K562 (cell line): Measurements from ENCODE around the gene SLC1A4. TPM values are rescaled to one million over a fixed set of nuclear protein-coding genes. Genes with fewer than 3 reads are reported as not detected.

Experiments used
- ATAC-seq: fragments of 200-7000 bp; cut with Tn5 transposase; 3 replicates; pipeline ENCODE4 v1.9.1; 2020; ENCODE audit warnings: moderate library complexity
- BruUV-seq: library from RNA; stranded (reverse); fragments of 400-500 nt; replicated peaks from 2 replicates; lab custom pipeline; 2021; lab: Mats Ljungman, UMichigan
- CTCF ChIA-PET: fragments of 300-600 bp; formaldehyde crosslinking; extraction: SDS; loops from one replicate; lab custom pipeline; 2021; ENCODE audit warnings: low intra/inter-chr PET ratio; lab: Yijun Ruan, JAX
- POLR2A ChIA-PET: fragments of 300-600, 350-650 bp; sonication (Branson Sonifier 250); formaldehyde crosslinking; extraction: SDS; loops from one replicate; lab custom pipeline; 2021; ENCODE audit warnings: antibody characterized with exemption, inconsistent platforms; lab: Yijun Ruan, JAX
- DNase-seq, 4 experiments: peaks; one replicate each; pipeline versions ENCODE4 v3.0.0 to v3.0.0-alpha.2; 2011 to 2018; ENCODE audit warnings: low spot score in 3 of 4, mixed read lengths in 3 of 4; ENCODE audit errors: extremely low read depth in 1 of 4
- FAIRE-seq: peaks from 2 replicates; lab custom pipeline; 2011; peaks lifted over from hg19 to GRCh38; lab: Jason Lieb, UNC
- H2AFZ ChIP-seq: 2 replicates; pipeline ENCODE4 v1.6.0; 2011; ENCODE audit warnings: low read depth, low read length, control low read depth, inconsistent platforms
- H3K27ac ChIP-seq: fragments of 200-600 bp; 3 replicates; pipeline ENCODE4 v1.8.0; 2011; ENCODE audit warnings: low read depth, mild to moderate bottlenecking, control low read depth, inconsistent platforms, low read length, moderate library complexity, mixed read lengths; ENCODE audit errors: extremely low read depth
- H3K27me3 ChIP-seq, 2 experiments: fragments of 300-600 bp in 1 of 2; 2 replicates in 1 of 2; 3 replicates in 1 of 2; pipeline versions ENCODE4 v1.6.0 to v1.8.0; 2011; ENCODE audit warnings: inconsistent platforms in 2 of 2, low read length in 2 of 2, mild to moderate bottlenecking in 1 of 2, mixed read lengths in 1 of 2, moderate library complexity in 1 of 2; ENCODE audit not compliant: control insufficient read depth in 2 of 2, insufficient read depth in 2 of 2
- H3K36me3 ChIP-seq: fragments of 300-600 bp; 3 replicates; pipeline ENCODE4 v1.8.0; 2011; ENCODE audit warnings: mild to moderate bottlenecking, low read length, inconsistent platforms; ENCODE audit not compliant: control insufficient read depth, insufficient read depth
- H3K4me1 ChIP-seq, 2 experiments: fragments of 200-600 bp in 1 of 2; replicated peaks in 1 of 2; 2 replicates in 1 of 2; 3 replicates in 1 of 2; pipeline versions ENCODE4 v1.5.1 to v1.8.0; 2011; ENCODE audit warnings: inconsistent platforms in 2 of 2, low read length in 2 of 2, mild to moderate bottlenecking in 1 of 2, mixed read lengths in 1 of 2, moderate library complexity in 1 of 2; ENCODE audit not compliant: control insufficient read depth in 2 of 2, insufficient read depth in 2 of 2
- H3K4me2 ChIP-seq: 2 replicates; pipeline ENCODE4 v1.6.1; 2011; ENCODE audit warnings: low read length, control low read depth, inconsistent platforms, mixed read lengths; ENCODE audit not compliant: insufficient read depth
- H3K4me3 ChIP-seq: fragments of 200-600 bp; sonication (generic), shearing (Covaris generic); 2 replicates; pipeline ENCODE4 v1.5.1; 2016; ENCODE audit warnings: control low read depth, inconsistent platforms
- H3K79me2 ChIP-seq: fragments of 200-600 bp; 3 replicates; pipeline ENCODE4 v1.8.0; 2011; ENCODE audit warnings: low read length, inconsistent platforms; ENCODE audit not compliant: control insufficient read depth, insufficient read depth
- H3K9ac ChIP-seq, 2 experiments: 2 replicates each; pipeline versions ENCODE4 v1.6.0 to v1.6.1; 2011; ENCODE audit warnings: low read depth in 2 of 2, low read length in 2 of 2, control low read depth in 1 of 2, inconsistent platforms in 1 of 2, mild to moderate bottlenecking in 1 of 2, mixed read lengths in 1 of 2; ENCODE audit not compliant: insufficient read depth in 1 of 2
- H3K9me1 ChIP-seq: one replicate; pipeline ENCODE4 v1.6.0; 2011; ENCODE audit warnings: inconsistent platforms, mild to moderate bottlenecking, low read length, moderate library complexity; ENCODE audit not compliant: control insufficient read depth, insufficient read depth
- H3K9me3 ChIP-seq: replicated peaks from 2 replicates; pipeline ENCODE4 v1.5.1; 2011; ENCODE audit warnings: low read depth, low read length, inconsistent platforms; ENCODE audit not compliant: control insufficient read depth, insufficient read depth
- H4K20me1 ChIP-seq: replicated peaks from 2 replicates; pipeline ENCODE4 v1.6.1; 2011; ENCODE audit warnings: low read length, inconsistent platforms, mixed read lengths; ENCODE audit not compliant: control insufficient read depth, insufficient read depth
- IFI16 ChIP-seq: fragments of 250-450 bp; sonication (Bioruptor Pico); IDR thresholded peaks from 2 replicates; pipeline ENCODE4 v2.1.2; 2022; ENCODE audit warnings: mild to moderate bottlenecking, inconsistent platforms
- JUNB ChIP-seq: fragments of 450-650 bp; formaldehyde crosslinking; conservative IDR thresholded peaks from 2 replicates; pipeline ENCODE4 v1.4.0; 2020; ENCODE audit warnings: mild to moderate bottlenecking
- TCF7 ChIP-seq: sonication (generic); IDR thresholded peaks from 2 replicates; pipeline ENCODE4 v1.6.1; 2016; ENCODE audit warnings: antibody characterized with exemption, borderline replicate concordance
- TSC22D4 ChIP-seq: fragments of 450-650 bp; IDR thresholded peaks from 2 replicates; pipeline ENCODE4 v1.6.1; 2016; ENCODE audit warnings: missing genetic modification characterization, missing biosample characterization, control low read depth
- ZBTB17 ChIP-seq: fragments of 450-650 bp; formaldehyde crosslinking; IDR thresholded peaks from 2 replicates; pipeline ENCODE4 v1.4.0; 2020; ENCODE audit warnings: mild to moderate bottlenecking
- WGBS: fragments of 100-300 bp; shearing (Covaris generic); methylation state at CpG from one replicate; pipeline ENCODE4 v1.1.6; 2016; ENCODE audit warnings: low coverage, mixed read lengths; ENCODE audit not compliant: insufficient coverage; ENCODE audit errors: missing lambda C conversion rate; 5-methylcytosine and 5-hydroxymethylcytosine counted together
- in situ Hi-C: fragments of 300-500 bp; cut with MboI; formaldehyde crosslinking; loops from 4 replicates; pipeline ENCODE4 v1.15.0; 2018; ENCODE audit warnings: inconsistent platforms, mixed read lengths
- intact Hi-C: fragments of 100-400 bp; cut with micrococcal nuclease; formaldehyde crosslinking; loops from 2 replicates; pipeline ENCODE4 v1.14.2; 2022
- polyA plus RNA-seq, 8 experiments: library from polyadenylated mRNA; depleted of rRNA in 4 of 8; stranded (reverse) in 5 of 8; unstranded in 3 of 8; fragments of >200 nt; fragmentation: Nextera tagmentation in 2 of 8; fragmentation: Illumina TruSeq in 1 of 8; extraction: Ambion mirVana in 2 of 8; extraction: Trizol in 1 of 8; gene quantifications; 2 replicates each; pipeline versions ENCODE4 v1.2.1 to v1.2.3, GENCODE V29; 2011 to 2014; ENCODE audit warnings: inconsistent platforms in 1 of 8, missing spikeins in 1 of 8
- total RNA-seq, 7 experiments: library from RNA; depleted of rRNA in 6 of 7; stranded (reverse); fragments of >200 nt in 6 of 7; fragmentation: Illumina TruSeq in 2 of 7; extraction: Trizol in 2 of 7; gene quantifications; 2 replicates each; pipeline versions ENCODE4 v1.2.1 to v1.2.3, GENCODE V29; 2011 to 2021; ENCODE audit warnings: low replicate concordance in 1 of 7
- TF ChIP-seq, protein P1 (sequence below): fragments of 250-450 bp; sonication (Bioruptor Pico); IDR thresholded peaks from 2 replicates; pipeline ENCODE4 v1.8.0; 2021; ENCODE audit warnings: borderline replicate concordance, mild to moderate bottlenecking, moderate library complexity; ENCODE audit not compliant: poor library complexity, severe bottlenecking
- TF ChIP-seq, protein P2 (sequence below): fragments of 250-450 bp; sonication (Bioruptor Pico); IDR thresholded peaks from 2 replicates; pipeline ENCODE4 v1.8.0; 2021; ENCODE audit warnings: mild to moderate bottlenecking, moderate library complexity
- TF ChIP-seq, protein P3 (sequence below): sonication (generic); formaldehyde crosslinking; IDR thresholded peaks from 2 replicates; pipeline ENCODE4 v1.4.0; 2020; ENCODE audit warnings: mild to moderate bottlenecking, missing genetic modification reagents
- TF ChIP-seq, protein P4 (sequence below): IDR thresholded peaks from 3 replicates; pipeline ENCODE4 v1.6.1; 2011; ENCODE audit warnings: borderline replicate concordance, mild to moderate bottlenecking, moderate library complexity; ENCODE audit not compliant: insufficient read length; ENCODE audit errors: extremely low read depth

The SLC1A4 gene
- total and polyA plus RNA-seq, 9 of the 15 experiments (the other 6 are each of a cell fraction or from before 2014, with no cell fraction given), result 4.4 to 24.0 (median 10.9) TPM

DNA sequence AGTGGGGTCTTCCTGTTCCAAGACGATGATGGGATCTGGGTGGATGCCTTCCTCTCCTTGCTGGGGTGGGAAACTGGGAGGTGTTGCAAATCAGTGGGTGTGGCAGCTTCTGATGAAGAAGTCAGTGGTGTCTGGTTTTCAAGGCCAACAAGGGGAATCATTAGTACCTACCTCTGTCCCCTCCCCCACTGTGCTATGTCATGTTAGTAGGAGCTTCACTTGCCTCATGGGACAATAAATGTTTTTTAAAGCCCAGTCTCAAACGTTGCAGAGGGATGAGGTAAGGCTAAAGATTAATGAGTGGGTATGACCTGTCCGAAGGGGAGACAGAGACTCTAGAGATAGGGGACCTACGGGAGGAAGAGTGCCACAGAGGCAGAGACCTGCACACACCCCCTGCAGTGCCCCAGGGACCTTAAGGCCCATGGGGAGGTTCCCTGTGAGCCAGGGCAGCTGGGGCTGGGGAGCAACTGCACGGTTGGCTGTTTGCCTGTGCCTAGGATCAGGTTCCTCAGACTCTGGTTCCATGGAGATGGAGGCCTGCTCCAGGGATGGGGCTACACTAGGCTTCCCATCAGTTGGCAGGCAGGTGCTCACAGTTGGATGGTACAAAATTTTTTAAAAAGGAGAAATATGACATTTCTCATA is 37.8 kb upstream of the SLC1A4 start:
- in situ Hi-C loops, result no loop called here
- Histone ChIP-seq H3K36me3 (no peaks in the 10 kb centered on the region), H2AFZ (no peak overlapping the region), H4K20me1 (no peaks in the 10 kb centered on the region), H3K9me1 (no peaks in the 10 kb centered on the region), H3K9me3 (peaks cover 4% of the 10 kb centered on the region), H3K79me2 (no peaks in the 10 kb centered on the region), H3K27me3 (peaks cover 15 to 20% of the 10 kb centered on the region in 2 experiments), H3K9ac (no peak overlapping the region), H3K4me3 (no peak overlapping the region), H3K27ac (no peak overlapping the region), H3K4me1 (0 out of 5 replicates have a peak, but pooled peaks cover 0 to 6% of the 10 kb centered on the region in 2 experiments), H3K4me2 (no peak overlapping the region)
- no TSS peak for BruUV-seq
- FAIRE-seq (no peak), ATAC-seq (no peak), DNase-seq (no peak)
- TF ChIP-seq TCF7 (no peak), JUNB (no peak), ZBTB17 (CRISPR knock-in tag) (no peak), IFI16 (CRISPR knock-in tag) (no peak), TSC22D4 (tag) (no peak)
- TF ChIP-seq, protein P1, sequence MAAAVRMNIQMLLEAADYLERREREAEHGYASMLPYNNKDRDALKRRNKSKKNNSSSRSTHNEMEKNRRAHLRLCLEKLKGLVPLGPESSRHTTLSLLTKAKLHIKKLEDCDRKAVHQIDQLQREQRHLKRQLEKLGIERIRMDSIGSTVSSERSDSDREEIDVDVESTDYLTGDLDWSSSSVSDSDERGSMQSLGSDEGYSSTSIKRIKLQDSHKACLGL (CRISPR knock-in tag), result no peak
- TF ChIP-seq, protein P2, sequence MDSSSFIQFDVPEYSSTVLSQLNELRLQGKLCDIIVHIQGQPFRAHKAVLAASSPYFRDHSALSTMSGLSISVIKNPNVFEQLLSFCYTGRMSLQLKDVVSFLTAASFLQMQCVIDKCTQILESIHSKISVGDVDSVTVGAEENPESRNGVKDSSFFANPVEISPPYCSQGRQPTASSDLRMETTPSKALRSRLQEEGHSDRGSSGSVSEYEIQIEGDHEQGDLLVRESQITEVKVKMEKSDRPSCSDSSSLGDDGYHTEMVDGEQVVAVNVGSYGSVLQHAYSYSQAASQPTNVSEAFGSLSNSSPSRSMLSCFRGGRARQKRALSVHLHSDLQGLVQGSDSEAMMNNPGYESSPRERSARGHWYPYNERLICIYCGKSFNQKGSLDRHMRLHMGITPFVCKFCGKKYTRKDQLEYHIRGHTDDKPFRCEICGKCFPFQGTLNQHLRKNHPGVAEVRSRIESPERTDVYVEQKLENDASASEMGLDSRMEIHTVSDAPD (CRISPR knock-in tag), result no peak
- TF ChIP-seq, protein P3, sequence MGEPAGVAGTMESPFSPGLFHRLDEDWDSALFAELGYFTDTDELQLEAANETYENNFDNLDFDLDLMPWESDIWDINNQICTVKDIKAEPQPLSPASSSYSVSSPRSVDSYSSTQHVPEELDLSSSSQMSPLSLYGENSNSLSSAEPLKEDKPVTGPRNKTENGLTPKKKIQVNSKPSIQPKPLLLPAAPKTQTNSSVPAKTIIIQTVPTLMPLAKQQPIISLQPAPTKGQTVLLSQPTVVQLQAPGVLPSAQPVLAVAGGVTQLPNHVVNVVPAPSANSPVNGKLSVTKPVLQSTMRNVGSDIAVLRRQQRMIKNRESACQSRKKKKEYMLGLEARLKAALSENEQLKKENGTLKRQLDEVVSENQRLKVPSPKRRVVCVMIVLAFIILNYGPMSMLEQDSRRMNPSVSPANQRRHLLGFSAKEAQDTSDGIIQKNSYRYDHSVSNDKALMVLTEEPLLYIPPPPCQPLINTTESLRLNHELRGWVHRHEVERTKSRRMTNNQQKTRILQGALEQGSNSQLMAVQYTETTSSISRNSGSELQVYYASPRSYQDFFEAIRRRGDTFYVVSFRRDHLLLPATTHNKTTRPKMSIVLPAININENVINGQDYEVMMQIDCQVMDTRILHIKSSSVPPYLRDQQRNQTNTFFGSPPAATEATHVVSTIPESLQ (CRISPR knock-in tag), result no peak
- TF ChIP-seq, protein P4, sequence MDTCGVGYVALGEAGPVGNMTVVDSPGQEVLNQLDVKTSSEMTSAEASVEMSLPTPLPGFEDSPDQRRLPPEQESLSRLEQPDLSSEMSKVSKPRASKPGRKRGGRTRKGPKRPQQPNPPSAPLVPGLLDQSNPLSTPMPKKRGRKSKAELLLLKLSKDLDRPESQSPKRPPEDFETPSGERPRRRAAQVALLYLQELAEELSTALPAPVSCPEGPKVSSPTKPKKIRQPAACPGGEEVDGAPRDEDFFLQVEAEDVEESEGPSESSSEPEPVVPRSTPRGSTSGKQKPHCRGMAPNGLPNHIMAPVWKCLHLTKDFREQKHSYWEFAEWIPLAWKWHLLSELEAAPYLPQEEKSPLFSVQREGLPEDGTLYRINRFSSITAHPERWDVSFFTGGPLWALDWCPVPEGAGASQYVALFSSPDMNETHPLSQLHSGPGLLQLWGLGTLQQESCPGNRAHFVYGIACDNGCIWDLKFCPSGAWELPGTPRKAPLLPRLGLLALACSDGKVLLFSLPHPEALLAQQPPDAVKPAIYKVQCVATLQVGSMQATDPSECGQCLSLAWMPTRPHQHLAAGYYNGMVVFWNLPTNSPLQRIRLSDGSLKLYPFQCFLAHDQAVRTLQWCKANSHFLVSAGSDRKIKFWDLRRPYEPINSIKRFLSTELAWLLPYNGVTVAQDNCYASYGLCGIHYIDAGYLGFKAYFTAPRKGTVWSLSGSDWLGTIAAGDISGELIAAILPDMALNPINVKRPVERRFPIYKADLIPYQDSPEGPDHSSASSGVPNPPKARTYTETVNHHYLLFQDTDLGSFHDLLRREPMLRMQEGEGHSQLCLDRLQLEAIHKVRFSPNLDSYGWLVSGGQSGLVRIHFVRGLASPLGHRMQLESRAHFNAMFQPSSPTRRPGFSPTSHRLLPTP, result no peak
- intact Hi-C loops, result no loop called here
- CTCF ChIA-PET, result interaction anchor here (0.6 kb wide), 1 partner anchor 837 kb away, joined by 3 read pairs; no protein-coding TSS in a partner anchor
- 7% methylated on average over 5 of the region's 5 CpGs for WGBS
- POLR2A ChIA-PET, result no interaction called here
